NCI-H2196 treated with DMSO at 0.1 percent for 48 hours (cell line): ENCODE results near the gene CEACAM21.

Source experiments
- DNase-seq: peaks from one replicate; lab custom pipeline; 2025; ENCODE audit not compliant: unreplicated experiment; lab: John Stamatoyannopoulos, UW

CEACAM21 gene

GRCh38 chr19:41616792-41617621 lies 41.0 kb downstream of the CEACAM21 start:
- DNase-seq, result no peak

- no peak for DNase-seq
These were observed 42.2 kb downstream of the CEACAM21 start for GRCh38 chr19:41617941-41618730.

- DNase-seq, result no peak
These were observed 43.1 kb downstream of the CEACAM21 start for GRCh38 chr19:41619018-41619556.

GRCh38 chr19:41620171-41620570 lies 44.2 kb downstream of the CEACAM21 start:
- no peak for DNase-seq

- no peak for DNase-seq
These were observed 45.3 kb downstream of the CEACAM21 start for GRCh38 chr19:41621226-41621625.

GRCh38 chr19:41621654-41622053 lies 45.7 kb downstream of the CEACAM21 start:
- no peak for DNase-seq

GRCh38 chr19:41623360-41623759 lies 47.4 kb downstream of the CEACAM21 start:
- no peak for DNase-seq

GRCh38 chr19:41624515-41624914 lies 48.5 kb downstream of the CEACAM21 start:
- DNase-seq, result no peak

GRCh38 chr19:41624937-41625336 lies 49.0 kb downstream of the CEACAM21 start:
- no peak for DNase-seq

- DNase-seq, result no peak
These were observed 50.3 kb downstream of the CEACAM21 start for GRCh38 chr19:41626278-41626677.

GRCh38 chr19:41626877-41627276 lies 50.9 kb downstream of the CEACAM21 start, which contains the start of gene CEACAM4:
TSS of gene CEACAM4 (minus strand) at chr19:41627074. CDS start at chr19:41626963, 111 bp downstream.
- DNase-seq, result no peak

GRCh38 chr19:41627966-41628675 lies 52.2 kb downstream of the CEACAM21 start:
- DNase-seq, result no peak
